CD1c-positive myeloid dendritic cell (primary cell): ENCODE data around the gene ANKRD13B.
A peak's percentile ranks its signal among the peaks of the same experiment; 100 is the strongest.

Source experiments
- DNase-seq: peaks from one replicate; pipeline ENCODE4 v3.0.0-alpha.2; 2016; ENCODE audit errors: extremely low spot score

The ANKRD13B gene

DNA sequence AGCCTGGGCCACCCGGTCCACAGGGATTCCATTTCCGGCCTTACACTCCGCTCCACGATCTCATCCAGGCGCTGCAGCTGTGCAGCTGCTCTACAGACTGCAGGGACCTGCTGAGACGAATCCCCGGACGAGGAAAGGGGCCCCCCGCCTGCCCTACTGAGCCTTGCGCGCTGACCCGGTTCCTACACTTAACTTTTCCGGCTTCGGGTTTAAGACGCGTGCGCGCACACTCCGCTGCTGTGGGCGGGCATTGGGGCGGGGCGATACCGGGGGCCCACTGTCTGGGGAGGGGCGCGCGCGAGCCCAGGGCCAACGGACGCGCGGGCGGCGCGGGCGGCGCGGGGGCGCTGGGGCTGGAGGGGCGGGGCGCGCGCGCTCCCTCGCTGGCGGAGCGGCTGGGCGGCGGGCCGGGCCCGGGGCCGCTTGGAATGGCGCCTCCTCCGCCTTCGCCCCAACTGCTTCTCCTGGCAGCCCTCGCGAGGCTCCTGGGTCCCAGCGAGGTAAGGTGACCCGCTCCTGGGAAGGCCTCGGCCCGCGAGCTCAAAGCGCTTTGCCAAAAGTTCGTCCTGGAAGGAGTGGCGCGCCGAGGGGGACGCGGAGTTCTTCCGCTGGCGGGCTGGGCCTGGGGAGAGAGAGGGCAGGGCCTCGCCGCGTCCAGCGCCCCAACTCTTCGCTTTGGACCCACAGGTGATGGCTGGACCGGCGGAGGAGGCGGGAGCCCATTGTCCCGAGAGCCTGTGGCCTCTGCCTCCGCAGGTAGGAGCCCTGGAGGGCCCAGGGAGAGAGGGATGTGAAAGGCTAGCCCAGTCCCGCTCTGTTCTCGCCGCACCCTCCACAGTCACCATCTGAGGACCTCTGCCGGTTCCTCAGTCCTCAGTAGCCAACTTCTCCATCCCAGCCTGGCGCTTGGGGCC lies 24.3 kb upstream of the ANKRD13B start, which contains the start of gene TP53I13:
TP53I13 (plus strand) TSS at position 371 of the 914 bp plus-strand sequence; CDS start at position 429, 58 bp downstream.
- peak; percentile 85 for DNase-seq

DNA sequence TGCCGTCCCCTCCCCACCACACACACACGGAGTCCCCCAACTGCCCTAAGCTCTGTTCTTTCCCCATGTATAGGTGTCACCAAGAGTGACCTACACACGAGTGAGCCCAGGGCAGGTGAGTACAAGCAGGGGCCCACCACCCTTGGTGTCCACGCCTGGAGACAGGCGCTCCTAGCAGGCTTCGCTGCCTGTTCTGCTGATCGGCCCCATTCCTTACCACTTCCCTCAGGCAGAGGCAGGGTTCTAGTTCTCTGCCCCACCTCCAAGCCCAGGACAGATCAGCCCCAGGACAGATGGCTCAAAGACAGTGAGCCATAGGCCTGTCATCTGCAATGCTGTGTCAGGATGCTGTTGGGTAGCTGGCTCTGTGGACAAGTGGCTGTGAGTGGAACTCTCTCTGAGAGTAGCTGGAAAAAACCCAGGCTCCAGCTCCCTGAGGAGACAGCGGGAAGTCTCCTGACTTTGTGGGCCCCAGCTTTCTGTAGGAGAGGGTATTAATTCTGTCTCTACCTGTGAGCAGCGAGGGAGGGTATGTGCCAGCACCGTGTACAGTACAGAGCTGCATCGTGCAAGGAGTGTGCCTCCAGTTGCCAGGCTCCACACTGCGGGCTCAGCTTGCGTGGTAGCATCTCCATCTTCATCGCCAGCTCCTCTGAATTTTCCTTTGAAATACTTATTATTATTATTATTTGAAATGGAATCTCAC lies 23.5 kb upstream of the ANKRD13B start:
- no peak for DNase-seq

DNA sequence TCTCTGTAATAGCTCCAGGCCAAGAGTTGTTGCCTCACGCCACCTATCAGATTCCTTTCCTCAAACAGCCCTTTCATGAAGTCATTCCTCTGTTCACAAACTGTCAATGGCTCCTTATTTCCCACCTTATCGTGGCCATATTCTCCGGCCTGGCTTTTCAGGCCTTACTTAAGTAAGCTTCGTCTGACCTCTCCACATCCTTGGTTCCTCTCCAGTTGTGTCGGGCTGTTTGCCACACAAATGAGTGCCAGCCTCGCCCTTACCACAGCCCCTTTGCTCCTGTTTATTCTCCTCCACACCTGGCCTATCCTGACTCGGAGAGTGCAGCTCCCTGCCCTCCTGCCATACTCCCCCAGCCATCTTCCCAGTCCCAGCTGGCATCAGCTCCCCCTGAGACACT lies 22.4 kb upstream of the ANKRD13B start:
- DNase-seq, result no peak

DNA sequence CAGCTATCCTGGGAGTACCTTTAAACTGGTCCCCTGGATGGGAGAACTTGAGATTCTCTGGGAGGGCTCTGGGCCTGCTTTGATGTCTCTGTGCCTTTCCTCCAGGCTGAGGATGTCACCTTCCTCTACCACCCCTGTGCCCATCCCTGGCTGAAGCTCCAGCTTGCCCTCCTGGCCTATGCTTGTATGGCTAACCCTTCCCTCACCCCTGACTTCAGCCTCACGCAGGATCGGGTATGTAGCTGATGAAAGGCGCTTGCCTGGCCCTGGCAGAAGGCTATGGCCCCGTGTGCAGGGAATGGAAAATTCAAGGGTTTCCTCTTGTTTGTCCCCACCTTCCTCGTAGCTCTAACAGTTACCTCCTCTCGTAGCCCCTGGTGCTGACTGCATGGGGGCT lies 21.4 kb upstream of the ANKRD13B start:
- no peak for DNase-seq

DNA sequence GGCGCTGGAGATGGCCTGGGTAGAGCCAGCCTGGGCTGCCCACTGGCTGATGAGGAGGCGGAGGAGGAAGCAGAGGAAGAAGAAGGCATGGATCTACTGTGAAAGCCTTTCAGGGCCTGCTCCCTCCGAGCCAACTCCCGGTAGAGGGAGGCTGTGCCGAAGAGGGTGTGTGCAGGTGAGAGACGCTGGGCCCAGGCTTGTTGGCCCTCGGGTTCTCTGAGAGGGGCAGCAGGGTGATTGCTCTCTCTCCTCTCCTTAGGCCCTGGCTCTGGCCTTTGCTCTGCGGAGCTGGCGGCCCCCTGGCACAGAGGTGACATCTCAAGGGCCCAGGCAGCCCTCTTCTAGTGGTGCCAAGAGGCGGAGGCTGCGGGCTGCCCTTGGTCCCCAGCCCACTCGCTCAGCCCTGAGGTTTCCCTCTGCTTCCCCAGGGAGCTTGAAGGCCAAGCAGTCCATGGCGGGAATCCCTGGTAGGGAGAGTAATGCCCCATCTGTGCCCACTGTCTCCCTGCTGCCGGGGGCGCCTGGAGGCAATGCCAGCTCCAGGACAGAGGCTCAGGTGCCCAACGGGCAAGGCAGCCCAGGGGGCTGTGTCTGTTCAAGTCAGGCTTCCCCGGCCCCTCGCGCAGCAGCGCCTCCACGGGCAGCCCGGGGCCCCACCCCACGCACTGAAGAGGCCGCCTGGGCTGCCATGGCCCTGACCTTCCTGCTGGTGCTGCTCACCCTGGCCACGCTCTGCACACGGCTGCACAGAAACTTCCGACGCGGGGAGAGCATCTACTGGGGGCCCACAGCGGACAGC lies 20.9 kb upstream of the ANKRD13B start:
- DNase-seq, result no peak

DNA sequence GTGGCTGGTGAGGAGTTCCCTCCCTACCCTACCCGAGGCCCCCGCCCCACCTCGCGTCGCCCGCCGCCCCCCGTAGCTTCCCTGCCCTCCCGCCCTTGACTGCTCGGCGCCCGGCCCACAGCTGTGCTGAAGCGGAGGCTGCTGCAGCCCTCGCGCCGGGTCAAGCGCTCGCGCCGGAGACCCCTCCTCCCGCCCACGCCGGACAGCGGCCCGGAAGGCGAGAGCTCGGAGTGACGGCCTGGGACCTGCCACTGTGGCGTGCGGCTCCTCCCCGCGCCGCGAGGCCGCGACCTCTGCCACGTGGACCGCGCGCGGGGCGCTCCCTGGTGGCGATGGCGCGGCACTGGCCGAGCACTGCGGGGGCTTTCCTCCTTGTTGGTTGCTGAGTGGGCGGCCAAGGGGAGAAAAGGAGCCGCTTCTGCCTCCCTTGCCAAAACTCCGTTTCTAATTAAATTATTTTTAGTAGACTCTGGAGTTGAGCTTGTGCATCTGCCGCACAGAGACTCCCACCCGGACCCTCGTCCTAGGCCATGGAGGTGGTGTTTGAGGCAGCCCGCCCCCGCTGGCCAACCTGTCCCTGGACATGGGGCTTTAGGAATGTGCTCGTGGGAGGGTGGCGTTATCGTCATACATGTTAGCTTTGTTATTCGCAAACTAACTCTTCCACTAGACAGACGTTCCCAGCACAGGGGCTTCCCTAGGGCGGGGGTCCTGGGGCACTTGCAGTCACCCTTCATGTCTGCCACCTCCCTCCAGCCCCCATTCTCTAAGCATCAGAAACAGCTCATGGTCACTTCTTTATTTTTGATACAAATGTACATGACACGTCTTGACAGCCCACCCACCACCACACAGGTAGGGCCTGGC lies 20.0 kb upstream of the ANKRD13B start:
- DNase-seq, result peak; percentile 84

DNA sequence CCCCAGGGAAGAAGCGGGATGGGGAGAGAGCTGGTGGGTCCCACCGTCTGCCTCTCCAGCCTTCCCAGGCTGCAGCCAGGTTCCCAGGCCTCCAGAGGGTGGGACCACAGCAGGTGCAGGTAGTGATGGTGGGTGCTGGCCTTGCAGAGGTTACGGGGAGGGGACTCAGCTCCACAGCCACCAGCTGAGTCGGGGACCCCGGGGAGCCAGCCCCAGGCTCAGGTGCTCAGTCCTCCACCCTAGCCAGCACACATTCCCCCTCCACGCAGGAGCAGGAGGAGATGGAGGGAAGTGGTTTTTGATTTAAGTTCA lies 19.4 kb upstream of the ANKRD13B start:
- DNase-seq, result no peak

DNA sequence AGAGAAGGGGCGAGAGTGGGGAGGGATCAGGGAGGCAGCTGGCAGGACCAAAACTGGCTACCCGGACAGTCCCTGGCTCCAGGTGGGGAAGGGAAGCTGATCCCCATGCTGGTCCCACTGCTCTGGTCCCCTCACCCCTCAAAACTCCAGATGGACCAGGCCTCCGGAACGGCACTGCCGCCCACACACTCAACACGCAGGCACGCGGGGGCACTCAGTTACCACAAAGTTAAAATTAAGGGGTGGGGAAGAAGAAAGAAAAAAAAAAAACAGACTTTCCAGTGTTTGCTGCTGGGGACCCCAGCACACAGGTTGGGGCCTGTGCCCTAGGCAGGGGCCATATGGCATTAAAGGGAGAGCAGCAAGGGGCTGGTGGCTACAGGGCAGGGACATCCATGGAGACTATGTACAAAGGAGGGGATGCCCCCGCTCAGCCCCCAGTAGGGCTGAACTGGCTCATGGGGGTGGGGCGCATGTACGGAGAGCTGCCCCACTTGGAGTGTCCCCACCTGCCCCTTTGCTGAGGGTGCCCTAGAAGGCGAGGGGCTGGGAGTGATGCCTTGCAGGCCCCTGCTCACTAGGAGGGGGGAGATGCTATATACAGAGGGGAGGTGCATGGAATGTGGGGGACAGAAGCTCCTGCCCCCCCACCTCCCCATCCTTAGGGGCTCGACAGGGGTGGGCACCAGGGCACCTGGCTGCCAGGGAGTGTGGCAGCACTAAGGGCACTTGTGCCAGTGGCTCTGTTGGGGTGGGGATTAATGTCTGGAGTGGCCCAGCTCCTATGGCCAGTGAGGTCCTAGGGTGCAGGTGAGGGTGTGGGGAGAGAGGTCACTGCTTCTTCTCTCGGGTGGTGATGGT lies 18.8 kb upstream of the ANKRD13B start:
- no peak for DNase-seq

DNA sequence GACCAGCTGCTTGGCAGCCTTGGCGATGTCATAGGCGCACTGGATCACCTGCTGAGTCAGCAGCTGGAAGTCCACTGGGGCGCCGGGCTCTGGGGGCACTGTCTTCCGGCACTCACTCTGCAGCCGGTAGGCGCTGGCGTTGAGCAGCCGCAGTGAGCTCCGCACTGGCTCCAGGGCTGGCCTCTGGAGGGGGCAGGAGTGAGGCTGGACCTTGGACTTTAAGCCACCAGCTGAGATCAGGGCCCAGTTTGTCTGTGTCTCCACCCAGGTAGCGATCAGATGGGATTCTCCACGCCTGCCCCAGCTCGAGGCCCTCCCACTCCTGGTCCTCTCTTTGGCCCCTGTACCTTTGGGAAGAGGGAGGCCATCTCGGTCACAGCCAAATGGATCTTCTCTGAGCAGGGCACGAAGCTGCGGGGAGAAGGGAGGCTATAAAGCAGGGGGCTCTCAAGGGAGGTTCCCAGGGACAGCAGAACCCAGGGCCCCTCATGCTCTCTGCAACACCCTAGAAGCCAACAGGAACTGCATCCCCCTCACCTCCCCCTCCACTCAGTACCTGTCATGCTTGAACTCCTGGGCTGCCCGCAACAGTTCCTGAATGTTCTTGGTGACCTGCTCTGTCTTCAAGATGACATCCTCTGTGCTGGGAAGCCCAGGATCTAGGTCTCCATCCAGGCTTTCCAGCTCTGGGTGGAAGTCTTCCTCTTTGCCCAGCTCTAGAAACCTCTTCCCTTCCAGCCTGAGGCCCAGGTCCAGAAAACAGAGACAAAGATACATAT lies 18.0 kb upstream of the ANKRD13B start:
- no peak for DNase-seq

DNA sequence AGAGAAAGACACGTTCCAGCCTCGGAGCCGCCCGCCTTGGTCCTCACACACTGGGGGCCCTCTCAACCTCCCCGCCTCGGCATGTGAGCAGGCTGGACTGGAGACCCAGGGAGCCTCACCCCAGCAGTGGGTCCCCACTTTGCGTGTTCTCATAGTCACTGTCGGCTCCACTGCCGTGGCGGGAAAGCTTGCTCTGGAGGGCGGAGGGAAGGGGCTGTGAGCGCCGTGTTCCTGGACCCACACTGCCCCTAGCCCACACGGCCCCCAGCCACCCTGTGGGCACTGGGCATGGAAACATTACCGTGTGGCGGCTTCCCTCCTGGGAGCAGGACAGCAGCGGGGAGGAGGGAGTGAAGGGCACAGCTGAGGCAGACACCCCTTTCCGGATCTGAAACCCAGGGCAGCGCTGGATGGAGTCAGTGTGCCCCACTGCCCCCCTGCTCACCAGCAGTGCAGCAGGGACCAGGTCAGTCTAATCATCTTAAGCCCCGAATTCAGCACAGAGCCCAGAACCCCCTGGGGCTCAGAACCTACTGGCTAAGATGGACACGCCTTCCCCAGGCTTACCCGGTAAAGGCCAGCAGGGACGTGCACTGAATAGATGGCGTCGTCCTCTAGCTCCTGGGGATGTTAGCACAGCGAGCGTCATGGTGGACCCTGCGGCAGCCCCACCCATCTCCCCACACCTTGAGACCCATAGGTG lies 17.3 kb upstream of the ANKRD13B start:
- DNase-seq, result no peak

DNA sequence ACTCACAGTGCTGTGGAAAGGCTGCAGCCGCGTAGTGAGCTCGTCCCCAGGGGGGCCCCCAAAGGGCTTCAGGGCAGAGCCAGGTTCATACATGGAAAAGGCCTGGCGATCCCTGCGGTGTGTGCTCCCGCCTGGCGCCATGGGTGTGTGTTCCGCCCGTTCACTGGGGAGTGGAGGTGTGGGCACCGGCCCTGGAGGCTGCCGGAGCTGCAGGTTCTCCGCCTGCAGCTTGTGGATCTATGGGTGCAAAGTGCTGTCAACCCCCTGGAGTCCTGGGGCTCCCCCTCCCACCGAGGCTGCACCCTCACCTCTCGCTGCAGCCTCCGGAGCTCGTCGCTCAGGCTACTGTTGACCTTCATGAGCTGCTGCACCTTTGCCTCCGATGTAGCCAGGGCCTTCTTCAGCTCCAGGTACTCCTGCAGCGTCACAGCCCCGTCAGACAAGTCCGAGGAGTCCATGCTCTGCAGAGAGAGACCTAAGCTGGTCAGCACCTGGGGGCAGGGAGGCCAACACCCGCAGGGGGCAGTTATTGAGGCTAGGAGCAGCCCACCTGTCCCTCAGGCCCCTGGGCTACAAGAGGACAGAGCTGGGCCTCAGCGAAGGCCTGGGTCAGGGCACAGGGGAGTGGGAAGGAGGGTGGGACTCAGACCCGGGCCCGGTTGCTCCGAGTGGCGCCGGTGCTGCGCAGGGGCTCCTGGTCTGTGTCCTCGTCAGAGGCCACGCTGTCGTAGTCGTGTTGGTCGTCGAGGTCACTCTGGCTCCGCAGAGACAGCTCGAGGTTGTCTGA lies 16.5 kb upstream of the ANKRD13B start:
- DNase-seq, result no peak

DNA sequence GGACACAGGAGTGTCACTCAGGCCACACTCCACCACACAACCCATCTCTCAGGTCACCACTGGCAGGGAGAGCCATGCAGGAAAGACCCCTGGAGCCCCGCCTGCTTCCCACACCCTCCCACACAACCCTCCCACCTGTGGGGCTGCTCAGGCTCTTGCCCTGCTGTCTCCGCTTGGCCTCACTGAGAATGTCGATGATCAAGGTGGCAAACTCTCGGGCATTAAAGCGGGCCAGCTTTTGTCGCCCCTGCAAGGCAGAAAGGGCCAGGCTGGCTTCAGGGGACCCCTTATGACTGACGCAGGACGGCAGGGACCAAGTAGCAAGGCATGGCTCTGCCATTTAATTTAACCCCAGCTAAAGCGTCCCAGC lies 15.9 kb upstream of the ANKRD13B start:
- no peak for DNase-seq

DNA sequence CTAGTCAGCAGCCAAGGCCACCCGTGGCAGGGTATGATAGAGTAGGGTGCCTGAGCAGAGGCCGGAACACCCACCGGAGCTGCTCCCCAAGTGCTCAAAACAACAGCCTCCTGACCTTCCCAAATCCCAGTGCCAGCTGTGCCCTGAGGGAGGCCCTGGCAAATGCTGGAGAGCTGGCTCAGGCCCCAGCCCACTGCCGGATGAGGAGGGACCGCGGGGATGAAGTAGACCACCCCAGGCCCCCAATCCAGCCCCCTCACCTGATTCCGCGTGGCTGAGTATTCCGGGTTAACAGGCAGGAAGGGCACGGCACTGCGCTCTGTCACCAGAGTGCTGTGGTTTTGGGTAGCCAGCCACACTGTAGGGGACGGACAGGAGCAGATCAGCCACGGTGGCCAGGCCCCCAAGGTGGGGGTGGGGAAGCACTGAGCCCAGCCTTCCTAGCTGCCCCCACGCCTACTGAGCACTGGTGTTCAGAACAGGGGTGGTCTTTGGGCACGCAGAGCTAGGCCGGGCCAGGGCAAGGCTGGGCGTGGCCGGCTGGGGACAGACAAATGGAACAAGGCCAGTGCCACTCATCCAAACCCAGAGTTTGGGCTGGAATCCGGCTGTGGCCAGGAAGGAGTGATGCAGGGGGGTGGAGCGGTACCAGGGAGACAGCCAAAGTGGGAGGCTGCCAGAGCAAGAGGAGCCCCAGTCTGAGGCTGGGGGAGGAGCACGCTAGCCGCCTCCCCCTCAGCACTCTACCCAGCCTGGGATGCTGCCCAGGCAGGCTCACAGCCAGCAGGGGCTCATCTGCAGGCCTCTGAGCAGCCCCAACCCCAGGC lies 15.3 kb upstream of the ANKRD13B start:
- DNase-seq, result no peak

DNA sequence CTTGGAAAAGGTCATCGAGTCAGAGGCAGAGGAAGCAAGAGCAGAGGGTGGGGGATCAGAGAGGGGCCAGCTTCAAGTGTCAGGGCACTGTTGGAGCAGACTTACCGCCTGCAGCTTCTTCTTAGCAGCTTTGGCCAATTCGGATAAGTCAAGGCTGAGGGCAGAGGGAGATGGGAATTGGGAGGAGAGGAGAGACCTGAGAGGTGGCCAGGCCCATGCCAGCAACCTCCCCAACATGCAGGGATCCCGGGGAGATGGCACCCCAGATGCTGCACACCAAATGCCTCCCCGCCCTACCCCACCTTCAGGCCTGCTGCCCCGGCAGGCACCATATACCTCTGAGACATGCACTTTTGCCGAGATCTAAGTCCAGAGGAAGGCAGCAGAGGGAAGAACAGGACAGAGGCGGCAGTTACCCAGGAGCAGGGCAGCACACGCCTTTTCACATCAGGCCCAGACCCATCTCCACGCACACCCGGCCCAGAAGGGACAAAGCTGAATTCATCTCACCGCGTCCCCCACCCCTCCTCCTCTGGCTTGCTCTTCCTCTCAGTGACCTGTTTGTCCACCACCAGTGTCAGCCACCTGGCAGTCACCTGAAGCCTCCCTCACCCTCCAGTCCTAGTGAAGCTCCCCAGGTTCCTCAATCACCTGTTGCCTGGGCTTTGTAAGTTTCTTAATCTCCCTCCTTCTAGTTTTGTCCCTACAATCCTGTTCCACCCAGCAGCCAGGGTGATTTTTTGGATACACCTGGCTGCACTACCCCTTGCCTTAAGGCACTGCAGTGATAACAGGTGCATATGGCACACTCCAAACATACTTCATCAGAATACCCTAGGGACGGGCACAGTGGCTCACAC lies 14.1 kb upstream of the ANKRD13B start:
- no peak for DNase-seq

DNA sequence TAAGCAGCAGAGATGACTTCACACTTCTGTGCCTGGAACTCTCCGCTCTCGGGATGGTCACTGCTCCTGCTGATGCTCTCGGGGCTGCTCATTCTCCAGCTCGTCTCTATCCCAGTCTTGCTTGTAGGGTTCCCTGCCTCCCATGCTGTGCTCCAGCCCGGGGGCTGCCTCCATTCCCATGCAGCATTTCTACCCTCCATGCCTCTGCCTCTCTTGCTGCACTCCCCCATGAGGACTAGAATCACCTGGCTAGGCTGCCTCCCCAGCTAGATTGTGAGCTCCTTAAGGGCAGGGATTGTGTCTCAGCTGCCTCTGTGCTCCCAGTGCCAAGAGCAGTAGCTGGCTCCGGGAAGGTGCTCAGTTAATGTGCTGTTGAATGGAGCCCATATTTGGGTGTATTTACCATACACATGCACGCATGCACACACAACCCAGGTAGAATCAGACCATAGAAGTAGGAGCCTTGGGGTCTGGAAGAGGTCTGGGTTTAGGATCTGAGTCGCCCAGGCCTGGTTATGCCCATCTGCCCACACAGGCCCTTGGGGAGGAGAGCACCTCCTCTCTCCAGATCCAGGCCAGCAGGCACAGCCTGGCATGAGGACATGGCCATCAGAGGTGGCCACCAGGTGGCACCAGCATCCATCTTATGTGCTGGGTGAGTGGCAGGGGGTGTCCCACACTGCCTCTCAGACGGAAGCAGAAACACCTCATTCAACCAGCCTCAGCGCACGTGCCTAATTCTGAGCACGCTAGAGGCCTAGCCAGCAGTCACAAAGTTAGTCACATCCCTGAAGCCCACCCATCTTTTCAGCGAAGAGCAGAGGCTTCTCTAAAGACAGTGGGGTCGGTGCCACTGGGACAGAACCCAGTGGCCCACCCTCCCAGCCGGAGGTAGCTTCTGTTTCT lies 12.8 kb upstream of the ANKRD13B start:
- peak; percentile 93 for DNase-seq
